Sigmoid colon (tissue), 7 donors: ENCODE data around the gene ENTPD6. TPM values are rescaled to one million over a fixed set of nuclear protein-coding genes. Genes with fewer than 3 reads are reported as not detected.

Experiments
- DNase-seq: peaks from one replicate; pipeline ENCODE4 v3.0.0-alpha.2; 2019
- H3K27ac ChIP-seq, 4 donors: fragments of 200-600 bp; sonication (generic); one replicate each; pipeline ENCODE4 v1.5.1; 2016 to 2019; ENCODE audit warnings: mild to moderate bottlenecking in 1 of 4
- H3K27me3 ChIP-seq, 3 donors: fragments of 200-600 bp; sonication (generic); one replicate each; pipeline ENCODE4 v1.5.1; 2019; ENCODE audit warnings: mild to moderate bottlenecking in 1 of 3
- H3K36me3 ChIP-seq, 4 donors: fragments of 200-600 bp; sonication (generic); one replicate each; pipeline ENCODE4 v1.5.1; 2016 to 2019
- H3K4me1 ChIP-seq, 4 donors: fragments of 200-600 bp; sonication (generic); one replicate each; pipeline ENCODE4 v1.5.1; 2017 to 2019
- H3K4me3 ChIP-seq, 4 donors: fragments of 200-600 bp; sonication (generic); one replicate each; pipeline ENCODE4 v1.5.1; 2017 to 2019; ENCODE audit warnings: mild to moderate bottlenecking in 2 of 4, moderate library complexity in 1 of 4
- H3K9me3 ChIP-seq, 4 donors: fragments of 200-600 bp in 3 of 4; sonication (generic) in 3 of 4; one replicate each; pipeline versions ENCODE4 v1.5.1 to v1.6.1; 2013 to 2019
- CTCF ChIP-seq, 4 experiments: fragments of 450-650 bp in 3 of 4; fragments of 200-600 bp in 1 of 4; IDR thresholded peaks; one replicate each; pipeline ENCODE4 v1.5.1; 2016 to 2019; ENCODE audit warnings: antibody characterized with exemption in 4 of 4, mild to moderate bottlenecking in 3 of 4, moderate library complexity in 2 of 4
- EP300 ChIP-seq, 4 donors: sonication (generic); formaldehyde crosslinking; IDR thresholded peaks; one replicate each; pipeline ENCODE4 v1.6.1; 2017; ENCODE audit warnings: antibody characterized with exemption in 4 of 4
- POLR2A ChIP-seq, 2 donors: fragments of 450-650 bp; IDR thresholded peaks; one replicate each; pipeline ENCODE4 v1.6.1; 2016; ENCODE audit warnings: antibody characterized with exemption in 2 of 2, mild to moderate bottlenecking in 2 of 2, moderate library complexity in 2 of 2
- POLR2AphosphoS5 ChIP-seq, 4 donors: sonication (generic); formaldehyde crosslinking; IDR thresholded peaks; one replicate each; pipeline ENCODE4 v1.6.1; 2017; ENCODE audit warnings: antibody characterized with exemption in 4 of 4
- WGBS, 2 donors: extraction: QIAGEN DNeasy Blood & Tissue Kit; methylation state at CpG; one replicate each; pipeline ENCODE4 v1.1.7; 2013; 5-methylcytosine and 5-hydroxymethylcytosine counted together
- intact Hi-C: fragments of 100-400 bp; cut with DNase I; formaldehyde crosslinking; loops from one replicate; pipeline ENCODE4 v1.15.1; 2023
- polyA plus RNA-seq, 3 donors: library from polyadenylated mRNA; stranded (reverse); fragments of 200-250 nt; gene quantifications; one replicate each; pipeline ENCODE4 v1.2.3, GENCODE V29; 2013
- total RNA-seq, 4 donors: library from RNA; depleted of rRNA; stranded (reverse); fragments of >200 nt; gene quantifications; one replicate each; pipeline ENCODE4 v1.1.0, GENCODE V29; 2016
- donor health status: healthy with polysubstance abuse.
- donor health status: Bipolar disorder and iron deficiency.
- donor health status: healthy.

ENTPD6 gene
- total and polyA plus RNA-seq, 7 donors, result 26.0 to 117 (median 41.4) TPM

- Histone ChIP-seq H3K4me3 (no peak overlapping the region), H3K27me3 (no peaks in the 10 kb centered on the region), H3K9me3 (no peaks in the 10 kb centered on the region), H3K4me1 (no peaks in the 10 kb centered on the region), H3K27ac (no peak overlapping the region), H3K36me3 (peaks cover 26 to 99% (median 56%) of the 10 kb centered on the region in 4 donors)
- DNase-seq, result no peak
- no peak for TF ChIP-seq POLR2A (IDR thresholded peaks at IDR 0.05)
- TF ChIP-seq POLR2AphosphoS5 (IDR thresholded peaks at IDR 0.05), result no peak
- WGBS, 2 donors, result 94 to 96% methylated on average over 7 of the region's 7 CpGs
- intact Hi-C loops, result no loop called here
Observed at GRCh38 chr20:25214819-25215218, 19.3 kb downstream of the ENTPD6 start.

GRCh38 chr20:25215521-25215920 lies 20.0 kb downstream of the ENTPD6 start:
- Histone ChIP-seq H3K4me3 (no peak overlapping the region), H3K4me1 (no peaks in the 10 kb centered on the region), H3K27me3 (no peaks in the 10 kb centered on the region), H3K9me3 (no peaks in the 10 kb centered on the region), H3K27ac (no peak overlapping the region), H3K36me3 (peaks cover 23 to 98% (median 54%) of the 10 kb centered on the region in 4 donors)
- no peak for DNase-seq
- intact Hi-C loops, result no loop called here
- WGBS, 2 donors, result 89 to 95% methylated on average over 10 of the region's 10 CpGs
- no peak for TF ChIP-seq EP300 (IDR thresholded peaks at IDR 0.05)
- no peak for TF ChIP-seq CTCF (IDR thresholded peaks at IDR 0.05)
- TF ChIP-seq POLR2A (IDR thresholded peaks at IDR 0.05), result no peak
- no peak for TF ChIP-seq POLR2AphosphoS5 (IDR thresholded peaks at IDR 0.05)

GRCh38 chr20:25216199-25216945 lies 20.9 kb downstream of the ENTPD6 start:
- Histone ChIP-seq H3K27ac (peak overlapping the region in 1 of 4 donors; percentile 2), H3K27me3 (no peaks in the 10 kb centered on the region)

GRCh38 chr20:25217161-25218108 lies 21.9 kb downstream of the ENTPD6 start:
- Histone ChIP-seq H3K27me3 (no peaks in the 10 kb centered on the region), H3K4me3 (no peak overlapping the region), H3K27ac (no peak overlapping the region), H3K4me1 (no peaks in the 10 kb centered on the region), H3K36me3 (peaks cover 19 to 92% (median 44%) of the 10 kb centered on the region in 4 donors), H3K9me3 (no peaks in the 10 kb centered on the region)
- intact Hi-C loops, result no loop called here
- DNase-seq, result no peak
- TF ChIP-seq POLR2AphosphoS5 (IDR thresholded peaks at IDR 0.05) (no peak), CTCF (IDR thresholded peaks at IDR 0.05) (no peak), EP300 (IDR thresholded peaks at IDR 0.05) (no peak), POLR2A (IDR thresholded peaks at IDR 0.05) (no peak)
- 94 to 95% methylated on average over 21 of the region's 21 CpGs for WGBS, 2 donors

More at GRCh38 chr20:25216199-25216945, 20.9 kb downstream of the ENTPD6 start:
- intact Hi-C loops, result no loop called here
- no peak for TF ChIP-seq EP300 (IDR thresholded peaks at IDR 0.05)
- no peak for TF ChIP-seq POLR2AphosphoS5 (IDR thresholded peaks at IDR 0.05)
- TF ChIP-seq POLR2A (IDR thresholded peaks at IDR 0.05), result no peak
- TF ChIP-seq CTCF (IDR thresholded peaks at IDR 0.05), result no peak
- Histone ChIP-seq H3K4me3 (no peak overlapping the region), H3K36me3 (peaks cover 23 to 98% (median 52%) of the 10 kb centered on the region in 4 donors), H3K9me3 (no peaks in the 10 kb centered on the region), H3K4me1 (no peaks in the 10 kb centered on the region)
- no peak for DNase-seq
- WGBS, 2 donors, result 87 to 93% methylated on average over 16 of the region's 16 CpGs

DNA sequence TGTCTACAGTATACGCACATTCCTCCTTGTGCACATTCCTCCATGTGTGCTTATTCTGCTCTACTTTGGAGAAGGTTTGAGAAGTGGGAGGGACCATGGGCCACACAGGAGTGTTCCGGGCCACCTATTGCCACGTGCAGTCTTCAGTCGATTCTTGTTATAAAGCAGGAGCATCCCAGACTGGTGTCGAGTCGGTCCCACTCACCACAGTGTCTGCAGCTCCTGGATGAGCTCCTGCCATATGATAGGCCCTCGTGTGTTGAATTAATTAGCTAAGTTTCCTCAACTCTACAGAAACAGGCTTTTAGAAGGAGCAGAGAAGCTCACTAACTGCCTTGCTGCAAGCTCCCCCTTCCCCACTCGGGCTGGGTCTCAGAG lies 22.6 kb downstream of the ENTPD6 start:
- TF ChIP-seq POLR2AphosphoS5 (IDR thresholded peaks at IDR 0.05), result no peak
- no peak for TF ChIP-seq EP300 (IDR thresholded peaks at IDR 0.05)
- TF ChIP-seq POLR2A (IDR thresholded peaks at IDR 0.05), result no peak
- TF ChIP-seq CTCF (IDR thresholded peaks at IDR 0.05), result no peak
- Histone ChIP-seq H3K9me3 (no peaks in the 10 kb centered on the region), H3K27me3 (no peaks in the 10 kb centered on the region), H3K4me3 (no peak overlapping the region), H3K4me1 (no peaks in the 10 kb centered on the region), H3K27ac (no peak overlapping the region), H3K36me3 (peaks cover 19 to 86% (median 41%) of the 10 kb centered on the region in 4 donors)
- intact Hi-C loops, result no loop called here
- 92 to 93% methylated on average over 8 of the region's 8 CpGs for WGBS, 2 donors
- DNase-seq, result no peak
